ENCODE results near the gene COBLL1.
A peak's percentile ranks its signal among the peaks of the same experiment; 100 is the strongest.

COBLL1 gene

GRCh38 chr2:164850235-164850634, 8.6 kb upstream of the COBLL1 start:
- DNase-seq = no peak

GRCh38 chr2:164849506-164849905, 7.9 kb upstream of the COBLL1 start:
- DNase-seq = no peak

GRCh38 chr2:164847981-164848741, 6.5 kb upstream of the COBLL1 start:
- DNase-seq = no peak

- DNase-seq = no peak
Observed at GRCh38 chr2:164847291-164847690, 5.7 kb upstream of the COBLL1 start.

- DNase-seq = no peak
Observed at GRCh38 chr2:164846276-164846675, 4.7 kb upstream of the COBLL1 start.

- no peak for DNase-seq
Observed at GRCh38 chr2:164843346-164843911, 1.8 kb upstream of the COBLL1 start.

- no peak for DNase-seq
Observed at GRCh38 chr2:164842624-164842966, 972 bp upstream of the COBLL1 start.

- peak; percentile 44 for DNase-seq
Observed at GRCh38 chr2:164840930-164841718, 499 bp downstream of the COBLL1 start.

- DNase-seq = peak; percentile 37
Observed at GRCh38 chr2:164840458-164840929, 1.1 kb downstream of the COBLL1 start.

- no peak for DNase-seq
Observed at GRCh38 chr2:164839914-164840457, 1.6 kb downstream of the COBLL1 start.

- no peak for DNase-seq
Observed at GRCh38 chr2:164837807-164838206, 3.8 kb downstream of the COBLL1 start.

- DNase-seq = no peak
Observed at GRCh38 chr2:164836907-164837306, 4.7 kb downstream of the COBLL1 start.

GRCh38 chr2:164835302-164835701, 6.3 kb downstream of the COBLL1 start:
- no peak for DNase-seq

GRCh38 chr2:164831887-164832286, 9.7 kb downstream of the COBLL1 start:
- no peak for DNase-seq

- no peak for DNase-seq
Observed at GRCh38 chr2:164831180-164831579, 10.4 kb downstream of the COBLL1 start.

- DNase-seq = no peak
Observed at GRCh38 chr2:164826293-164827243, 15.1 kb downstream of the COBLL1 start.

GRCh38 chr2:164824872-164825271, 16.8 kb downstream of the COBLL1 start:
- no peak for DNase-seq

- DNase-seq = no peak
Observed at GRCh38 chr2:164823126-164823525, 18.5 kb downstream of the COBLL1 start.

GRCh38 chr2:164821338-164821737, 20.3 kb downstream of the COBLL1 start:
- DNase-seq = no peak

GRCh38 chr2:164818149-164819136, 23.2 kb downstream of the COBLL1 start:
- no peak for DNase-seq

GRCh38 chr2:164816900-164817299, 24.7 kb downstream of the COBLL1 start:
- DNase-seq = no peak
